Measurements from ENCODE around the gene ABTB2. TPM values are rescaled to one million over a fixed set of nuclear protein-coding genes. Genes with fewer than 3 reads are reported as not detected.

ABTB2 gene
- total and polyA plus RNA-seq, 2 donors, result 3.2 to 4.4 TPM

- H3K27ac ChIP-seq (ENCODE audit: low read depth), result no peak overlapping the region
- H3K36me3 ChIP-seq (ENCODE audit: insufficient read depth), result no peaks in the 10 kb centered on the region
- WGBS, result 76% methylated on average over 8 of the region's 8 CpGs
- no peak for DNase-seq (ENCODE audit: extremely low spot score)
- no peak overlapping the region for H3K4me3 ChIP-seq (ENCODE audit: low read depth, low read length)
- H3K4me1 ChIP-seq (ENCODE audit: insufficient read depth), result no peaks in the 10 kb centered on the region
Measured at GRCh38 chr11:34243600-34244464, 114.0 kb downstream of the ABTB2 start.

- H3K27ac ChIP-seq (ENCODE audit: low read depth), result no peak overlapping the region
- DNase-seq (ENCODE audit: extremely low spot score), result no peak
- H3K4me1 ChIP-seq (ENCODE audit: insufficient read depth), result no peaks in the 10 kb centered on the region
- H3K36me3 ChIP-seq (ENCODE audit: insufficient read depth), result no peaks in the 10 kb centered on the region
- no peak overlapping the region for H3K4me3 ChIP-seq (ENCODE audit: low read depth, low read length)
- 88% methylated on average over 11 of the region's 11 CpGs for WGBS
Measured at GRCh38 chr11:34242037-34242625, 115.7 kb downstream of the ABTB2 start.

GRCh38 chr11:34240150-34240494 lies 117.7 kb downstream of the ABTB2 start:
- no peaks in the 10 kb centered on the region for H3K36me3 ChIP-seq (ENCODE audit: insufficient read depth)
- no peak overlapping the region for H3K27ac ChIP-seq (ENCODE audit: low read depth)
- no peaks in the 10 kb centered on the region for H3K4me1 ChIP-seq (ENCODE audit: insufficient read depth)
- 76% methylated on average over 8 of the region's 8 CpGs for WGBS
- no peak overlapping the region for H3K4me3 ChIP-seq (ENCODE audit: low read depth, low read length)
- no peak for DNase-seq (ENCODE audit: extremely low spot score)

GRCh38 chr11:34239465-34240149 lies 118.2 kb downstream of the ABTB2 start:
- no peak overlapping the region for H3K4me3 ChIP-seq (ENCODE audit: low read depth, low read length)
- WGBS, result 83% methylated on average over 5 of the region's 5 CpGs
- H3K4me1 ChIP-seq (ENCODE audit: insufficient read depth), result no peaks in the 10 kb centered on the region
- no peak for DNase-seq (ENCODE audit: extremely low spot score)
- no peaks in the 10 kb centered on the region for H3K36me3 ChIP-seq (ENCODE audit: insufficient read depth)
- H3K27ac ChIP-seq (ENCODE audit: low read depth), result no peak overlapping the region

GRCh38 chr11:34238966-34239365 lies 118.8 kb downstream of the ABTB2 start:
- 74% methylated on average over 6 of the region's 6 CpGs for WGBS
- Histone ChIP-seq H3K4me1 (ENCODE audit: insufficient read depth) (no peaks in the 10 kb centered on the region), H3K27ac (ENCODE audit: low read depth) (no peak overlapping the region), H3K4me3 (ENCODE audit: low read depth, low read length) (no peak overlapping the region), H3K36me3 (ENCODE audit: insufficient read depth) (no peaks in the 10 kb centered on the region)
- no peak for DNase-seq (ENCODE audit: extremely low spot score)

- 86% methylated on average over 11 of the region's 11 CpGs for WGBS
- no peak for DNase-seq (ENCODE audit: extremely low spot score)
- Histone ChIP-seq H3K4me3 (ENCODE audit: low read depth, low read length) (no peak overlapping the region), H3K36me3 (ENCODE audit: insufficient read depth) (no peaks in the 10 kb centered on the region), H3K4me1 (ENCODE audit: insufficient read depth) (no peaks in the 10 kb centered on the region), H3K27ac (ENCODE audit: low read depth) (no peak overlapping the region)
Measured at GRCh38 chr11:34238533-34238932, 119.3 kb downstream of the ABTB2 start.

- no peak overlapping the region for H3K4me3 ChIP-seq (ENCODE audit: low read depth, low read length)
- H3K4me1 ChIP-seq (ENCODE audit: insufficient read depth), result no peaks in the 10 kb centered on the region
- WGBS, result 76% methylated on average over 9 of the region's 9 CpGs
- no peaks in the 10 kb centered on the region for H3K36me3 ChIP-seq (ENCODE audit: insufficient read depth)
- no peak overlapping the region for H3K27ac ChIP-seq (ENCODE audit: low read depth)
- no peak for DNase-seq (ENCODE audit: extremely low spot score)
Measured at GRCh38 chr11:34236572-34236971, 121.2 kb downstream of the ABTB2 start.

- H3K4me1 ChIP-seq (ENCODE audit: insufficient read depth), result no peaks in the 10 kb centered on the region
- no peaks in the 10 kb centered on the region for H3K36me3 ChIP-seq (ENCODE audit: insufficient read depth)
- H3K27ac ChIP-seq (ENCODE audit: low read depth), result no peak overlapping the region
- 92% methylated on average over 7 of the region's 7 CpGs for WGBS
- H3K4me3 ChIP-seq (ENCODE audit: low read depth, low read length), result no peak overlapping the region
- DNase-seq (ENCODE audit: extremely low spot score), result no peak
Measured at GRCh38 chr11:34235591-34236071, 122.2 kb downstream of the ABTB2 start.

- Histone ChIP-seq H3K27ac (ENCODE audit: low read depth) (no peak overlapping the region), H3K4me3 (ENCODE audit: low read depth, low read length) (no peak overlapping the region), H3K36me3 (ENCODE audit: insufficient read depth) (no peaks in the 10 kb centered on the region), H3K4me1 (ENCODE audit: insufficient read depth) (no peaks in the 10 kb centered on the region)
- no peak for DNase-seq (ENCODE audit: extremely low spot score)
- 69% methylated on average over 4 of the region's 4 CpGs for WGBS
Measured at GRCh38 chr11:34235189-34235588, 122.6 kb downstream of the ABTB2 start.

- H3K36me3 ChIP-seq (ENCODE audit: insufficient read depth), result no peaks in the 10 kb centered on the region
- 70% methylated on average over 9 of the region's 9 CpGs for WGBS
- no peak overlapping the region for H3K4me3 ChIP-seq (ENCODE audit: low read depth, low read length)
- no peak for DNase-seq (ENCODE audit: extremely low spot score)
- no peaks in the 10 kb centered on the region for H3K4me1 ChIP-seq (ENCODE audit: insufficient read depth)
- no peak overlapping the region for H3K27ac ChIP-seq (ENCODE audit: low read depth)
Measured at GRCh38 chr11:34234086-34234740, 123.6 kb downstream of the ABTB2 start.

- DNase-seq (ENCODE audit: extremely low spot score), result no peak
- no peaks in the 10 kb centered on the region for H3K4me1 ChIP-seq (ENCODE audit: insufficient read depth)
- no peaks in the 10 kb centered on the region for H3K36me3 ChIP-seq (ENCODE audit: insufficient read depth)
- H3K27ac ChIP-seq (ENCODE audit: low read depth), result no peak overlapping the region
- WGBS, result 95% methylated on average over 2 of the region's 2 CpGs
- no peak overlapping the region for H3K4me3 ChIP-seq (ENCODE audit: low read depth, low read length)
Measured at GRCh38 chr11:34233215-34233614, 124.6 kb downstream of the ABTB2 start.

GRCh38 chr11:34232807-34233206 lies 125.0 kb downstream of the ABTB2 start:
- no peaks in the 10 kb centered on the region for H3K4me1 ChIP-seq (ENCODE audit: insufficient read depth)
- H3K27ac ChIP-seq (ENCODE audit: low read depth), result no peak overlapping the region
- H3K4me3 ChIP-seq (ENCODE audit: low read depth, low read length), result no peak overlapping the region
- WGBS, result 88% methylated on average over 4 of the region's 4 CpGs
- DNase-seq (ENCODE audit: extremely low spot score), result no peak
- no peaks in the 10 kb centered on the region for H3K36me3 ChIP-seq (ENCODE audit: insufficient read depth)

- 85% methylated on average over 1 of the region's 1 CpG for WGBS
- Histone ChIP-seq H3K36me3 (ENCODE audit: insufficient read depth) (no peaks in the 10 kb centered on the region), H3K4me3 (ENCODE audit: low read depth, low read length) (no peak overlapping the region), H3K27ac (ENCODE audit: low read depth) (no peak overlapping the region), H3K4me1 (ENCODE audit: insufficient read depth) (no peaks in the 10 kb centered on the region)
- no peak for DNase-seq (ENCODE audit: extremely low spot score)
Measured at GRCh38 chr11:34226210-34226609, 131.6 kb downstream of the ABTB2 start.
